Measurements from ENCODE around the gene SYNE4. TPM values are rescaled to one million over a fixed set of nuclear protein-coding genes. Genes with fewer than 3 reads are reported as not detected.

SYNE4 gene
- total RNA-seq, 1 experiment from 2014 or later: 1.1 TPM

Other genes starting within 250 kb of the SYNE4 start
- gene ARHGAP33, start 233.2 kb downstream of the SYNE4 start, total RNA-seq (2021; ENCODE audit: unreplicated experiment): 35.8 TPM
- not detected for gene PRODH2, start 196.0 kb downstream of the SYNE4 start, total RNA-seq (2021; ENCODE audit: unreplicated experiment)
- gene NPHS1, start 156.3 kb downstream of the SYNE4 start, total RNA-seq (2021; ENCODE audit: unreplicated experiment): 0.67 TPM
- 5.0 TPM for gene KIRREL2, start 151.9 kb downstream of the SYNE4 start, total RNA-seq (2021; ENCODE audit: unreplicated experiment)
- 74.6 TPM for gene APLP1, start 140.2 kb downstream of the SYNE4 start, total RNA-seq (2021; ENCODE audit: unreplicated experiment)
- gene NFKBID, start 108.3 kb downstream of the SYNE4 start, total RNA-seq (2021; ENCODE audit: unreplicated experiment): 20.5 TPM
- 2.9 TPM for gene HCST, start 106.3 kb downstream of the SYNE4 start, total RNA-seq (2021; ENCODE audit: unreplicated experiment)
- not detected for gene TYROBP, start 100.5 kb downstream of the SYNE4 start, total RNA-seq (2021; ENCODE audit: unreplicated experiment)
- 16.7 TPM for gene LRFN3, start 72.4 kb downstream of the SYNE4 start, total RNA-seq (2021; ENCODE audit: unreplicated experiment)
- 19.0 TPM for gene SDHAF1, start 13.6 kb downstream of the SYNE4 start, total RNA-seq (2021; ENCODE audit: unreplicated experiment)
- gene ALKBH6, start 5.4 kb upstream of the SYNE4 start, total RNA-seq (2021; ENCODE audit: unreplicated experiment): 44.8 TPM
- 4.7 TPM for gene CLIP3, start 24.1 kb upstream of the SYNE4 start, total RNA-seq (2021; ENCODE audit: unreplicated experiment)
- 9.6 TPM for gene THAP8, start 45.5 kb upstream of the SYNE4 start, total RNA-seq (2021; ENCODE audit: unreplicated experiment)
- gene WDR62, start 46.1 kb upstream of the SYNE4 start, total RNA-seq (2021; ENCODE audit: unreplicated experiment): 51.4 TPM
- 0.44 TPM for gene OVOL3, start 102.3 kb upstream of the SYNE4 start, total RNA-seq (2021; ENCODE audit: unreplicated experiment)
- 174 TPM for gene POLR2I, start 106.1 kb upstream of the SYNE4 start, total RNA-seq (2021; ENCODE audit: unreplicated experiment)
- 496 TPM for gene TBCB, start 106.7 kb upstream of the SYNE4 start, total RNA-seq (2021; ENCODE audit: unreplicated experiment)
- 1,158 TPM for gene CAPNS1, start 131.3 kb upstream of the SYNE4 start, total RNA-seq (2021; ENCODE audit: unreplicated experiment)
- gene COX7A1, start 143.6 kb upstream of the SYNE4 start, total RNA-seq (2021; ENCODE audit: unreplicated experiment): 0.33 TPM
- 4.9 TPM for gene ZNF565, start 205.9 kb upstream of the SYNE4 start, total RNA-seq (2021; ENCODE audit: unreplicated experiment)
- gene ZNF146, start 206.3 kb upstream of the SYNE4 start, total RNA-seq (2021; ENCODE audit: unreplicated experiment): 121 TPM

Data from Panc1 (cell line).